ENCODE measurements around the gene TCAP.

DNA sequence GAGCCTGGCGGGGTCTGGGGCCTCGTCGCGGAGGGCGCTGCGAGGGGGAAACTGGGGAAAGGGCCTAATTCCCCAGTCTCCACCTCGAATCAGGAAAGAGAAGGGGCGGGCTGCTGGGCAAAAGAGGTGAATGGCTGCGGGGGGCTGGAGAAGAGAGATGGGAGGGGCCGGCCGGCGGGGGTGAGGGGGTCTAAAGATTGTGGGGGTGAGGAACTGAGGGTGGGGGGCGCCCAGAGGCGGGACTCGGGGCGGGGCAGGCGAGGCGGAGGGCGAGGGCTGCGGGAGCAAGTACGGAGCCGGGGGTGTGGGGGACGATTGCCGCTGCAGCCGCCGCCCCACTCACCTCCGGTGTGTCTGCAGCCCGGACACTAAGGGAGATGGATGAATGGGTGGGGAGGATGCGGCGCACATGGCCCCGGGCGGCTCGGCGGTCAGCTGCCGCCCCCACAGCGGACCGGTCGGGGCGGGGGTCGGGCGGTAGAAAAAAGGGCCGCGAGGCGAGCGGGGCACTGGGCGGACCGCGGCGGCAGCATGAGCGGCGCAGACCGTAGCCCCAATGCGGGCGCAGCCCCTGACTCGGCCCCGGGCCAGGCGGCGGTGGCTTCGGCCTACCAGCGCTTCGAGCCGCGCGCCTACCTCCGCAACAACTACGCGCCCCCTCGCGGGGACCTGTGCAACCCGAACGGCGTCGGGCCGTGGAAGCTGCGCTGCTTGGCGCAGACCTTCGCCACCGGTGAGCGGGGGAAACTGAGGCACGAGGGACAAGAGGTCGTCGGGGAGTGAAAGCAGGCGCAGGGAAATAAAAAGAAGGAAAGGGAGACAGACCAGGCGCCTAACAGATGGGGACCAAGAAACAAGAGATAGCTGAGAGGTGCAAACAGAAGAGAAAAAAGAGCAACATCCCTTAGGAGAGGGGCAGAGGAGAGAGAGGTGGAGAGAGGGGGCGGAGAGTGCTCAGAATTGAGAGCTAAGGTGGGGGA lies 3.1 kb downstream of the TCAP start, which contains the start of gene PNMT:
- TF ChIP-seq EZH2 (IDR thresholded peaks at IDR 0.05; ENCODE audit: low read length), result peak; percentile 88
- TF ChIP-seq, protein P1, sequence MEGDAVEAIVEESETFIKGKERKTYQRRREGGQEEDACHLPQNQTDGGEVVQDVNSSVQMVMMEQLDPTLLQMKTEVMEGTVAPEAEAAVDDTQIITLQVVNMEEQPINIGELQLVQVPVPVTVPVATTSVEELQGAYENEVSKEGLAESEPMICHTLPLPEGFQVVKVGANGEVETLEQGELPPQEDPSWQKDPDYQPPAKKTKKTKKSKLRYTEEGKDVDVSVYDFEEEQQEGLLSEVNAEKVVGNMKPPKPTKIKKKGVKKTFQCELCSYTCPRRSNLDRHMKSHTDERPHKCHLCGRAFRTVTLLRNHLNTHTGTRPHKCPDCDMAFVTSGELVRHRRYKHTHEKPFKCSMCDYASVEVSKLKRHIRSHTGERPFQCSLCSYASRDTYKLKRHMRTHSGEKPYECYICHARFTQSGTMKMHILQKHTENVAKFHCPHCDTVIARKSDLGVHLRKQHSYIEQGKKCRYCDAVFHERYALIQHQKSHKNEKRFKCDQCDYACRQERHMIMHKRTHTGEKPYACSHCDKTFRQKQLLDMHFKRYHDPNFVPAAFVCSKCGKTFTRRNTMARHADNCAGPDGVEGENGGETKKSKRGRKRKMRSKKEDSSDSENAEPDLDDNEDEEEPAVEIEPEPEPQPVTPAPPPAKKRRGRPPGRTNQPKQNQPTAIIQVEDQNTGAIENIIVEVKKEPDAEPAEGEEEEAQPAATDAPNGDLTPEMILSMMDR (optimal IDR thresholded peaks at IDR 0.05 in 1 of 3, IDR thresholded peaks at IDR 0.05 in 1 of 3, conservative IDR thresholded peaks at IDR 0.05 in 1 of 3; ENCODE audit: extremely low read depth in 1 of 3, insufficient read depth in 2 of 3, low read length in 3 of 3), result peak; percentile 55 to 79 (median 78)

Measured in keratinocyte (primary cell).